GM12892 (cell line): ENCODE results near the gene GNA14.

Experiments
- POLR2A ChIP-seq: IDR thresholded peaks from 2 replicates; pipeline ENCODE4 v1.6.1; 2011; ENCODE audit warnings: low read depth, low read length, control low read depth
- POLR2AphosphoS5 ChIP-seq: IDR thresholded peaks from 2 replicates; pipeline ENCODE4 v1.6.1; 2011; ENCODE audit warnings: low read depth, low read length, control low read depth

DNA sequence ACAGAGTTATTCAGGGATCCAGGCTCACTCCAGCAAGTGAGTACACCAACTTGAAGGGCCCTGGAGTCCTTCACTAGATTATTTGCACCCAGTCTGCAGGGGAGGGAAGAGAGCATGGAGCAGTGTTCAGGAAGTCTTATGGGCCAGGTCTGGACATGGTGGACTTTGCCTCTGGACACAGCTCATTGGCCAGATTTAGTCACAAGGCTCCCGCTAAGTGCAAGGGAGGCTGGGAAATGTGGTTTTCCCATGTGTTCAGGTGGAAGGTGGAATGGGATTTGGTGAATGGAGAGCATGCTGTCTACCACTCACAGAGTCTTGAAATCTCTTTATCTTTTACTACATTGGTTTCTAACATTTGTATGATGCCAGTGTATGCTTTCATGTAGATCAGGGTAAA, 200.5 kb downstream of the GNA14 start:
- TF ChIP-seq POLR2A (no peak), POLR2AphosphoS5 (no peak)
